K562 (cell line): Measurements from ENCODE around the gene VRK1.

Experiments used
- CTCF ChIP-seq, 3 experiments: IDR thresholded peaks in 2 of 3; conservative IDR thresholded peaks in 1 of 3; 2 replicates each; pipeline ENCODE4 v1.5.1; 2011 to 2012; ENCODE audit warnings: low read length in 3 of 3, mild to moderate bottlenecking in 3 of 3, control low read depth in 2 of 3, improper control_type of control experiment in 1 of 3, inconsistent platforms in 1 of 3, low read depth in 1 of 3, mixed read lengths in 1 of 3, moderate library complexity in 1 of 3; ENCODE audit not compliant: insufficient read depth in 2 of 3
- ZFP36 ChIP-seq: fragments of 150-350 bp; IDR thresholded peaks from 2 replicates; pipeline ENCODE4 v1.6.1; 2018; ENCODE audit warnings: low read length, low read depth; ENCODE audit not compliant: partially characterized antibody
- ZKSCAN8 ChIP-seq: fragments of 200-800 bp; sonication (Bioruptor generic); IDR thresholded peaks from 2 replicates; pipeline ENCODE4 v1.6.1; 2016; ENCODE audit warnings: missing genetic modification characterization, missing compliant biosample characterization
- ZNF280A ChIP-seq: fragments of 450-650 bp; IDR thresholded peaks from 2 replicates; pipeline ENCODE4 v1.6.1; 2018; ENCODE audit warnings: mild to moderate bottlenecking, low read depth; ENCODE audit not compliant: partially characterized antibody
- ZZZ3 ChIP-seq: fragments of 450-650 bp; IDR thresholded peaks from 2 replicates; pipeline ENCODE4 v1.6.1; 2016; ENCODE audit warnings: antibody characterized with exemption, mild to moderate bottlenecking, moderate library complexity
- TF ChIP-seq, protein P1 (sequence below): sonication (generic); formaldehyde crosslinking; IDR thresholded peaks from 2 replicates; pipeline ENCODE4 v1.9.0; 2022; ENCODE audit warnings: mild to moderate bottlenecking, missing genetic modification reagents

GRCh38 chr14:96782436-96782835, 14.7 kb upstream of the VRK1 start:
- TF ChIP-seq CTCF (IDR thresholded peaks at IDR 0.05 in 2 of 3, conservative IDR thresholded peaks at IDR 0.05 in 1 of 3; ENCODE audit: insufficient read depth in 2 of 3, low read depth in 1 of 3, low read length in 3 of 3) (no peak), ZFP36 (no peak), ZZZ3 (no peak), ZKSCAN8 (no peak), ZNF280A (no peak)
- TF ChIP-seq, protein P1, sequence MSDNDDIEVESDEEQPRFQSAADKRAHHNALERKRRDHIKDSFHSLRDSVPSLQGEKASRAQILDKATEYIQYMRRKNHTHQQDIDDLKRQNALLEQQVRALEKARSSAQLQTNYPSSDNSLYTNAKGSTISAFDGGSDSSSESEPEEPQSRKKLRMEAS (CRISPR knock-in tag): no peak
